ENCODE results near the gene POMT2.
A peak's percentile ranks its signal among the peaks of the same experiment; 100 is the strongest.
"Not testable (repeated sequence)": the region's sequence is repeated elsewhere in the genome, so short reads cannot be mapped to it uniquely, and the experiment has no call there.

Gene POMT2

DNA sequence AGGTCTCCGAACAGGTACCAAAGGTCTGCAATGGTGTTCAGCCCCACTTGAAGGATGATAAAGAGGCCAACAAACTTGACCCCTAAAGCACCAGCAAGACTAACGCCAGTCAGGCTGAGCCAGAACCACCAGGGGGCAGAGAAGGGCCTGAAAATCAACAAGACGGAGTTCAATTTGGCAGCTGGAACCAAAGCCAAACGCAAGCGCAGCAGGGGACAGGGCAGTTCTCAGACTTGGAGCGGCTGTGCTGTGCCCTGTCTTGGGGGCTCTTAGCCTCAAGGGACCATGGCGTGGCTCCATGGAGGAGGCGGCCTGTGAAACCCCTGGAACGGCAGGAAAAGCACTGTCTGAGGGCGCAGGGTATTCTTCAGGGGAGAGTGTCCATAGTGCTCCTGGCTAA, 19.6 kb downstream of the POMT2 start:
- DNase-seq (ENCODE audit: low read depth, low spot score): peak; percentile 13

DNA sequence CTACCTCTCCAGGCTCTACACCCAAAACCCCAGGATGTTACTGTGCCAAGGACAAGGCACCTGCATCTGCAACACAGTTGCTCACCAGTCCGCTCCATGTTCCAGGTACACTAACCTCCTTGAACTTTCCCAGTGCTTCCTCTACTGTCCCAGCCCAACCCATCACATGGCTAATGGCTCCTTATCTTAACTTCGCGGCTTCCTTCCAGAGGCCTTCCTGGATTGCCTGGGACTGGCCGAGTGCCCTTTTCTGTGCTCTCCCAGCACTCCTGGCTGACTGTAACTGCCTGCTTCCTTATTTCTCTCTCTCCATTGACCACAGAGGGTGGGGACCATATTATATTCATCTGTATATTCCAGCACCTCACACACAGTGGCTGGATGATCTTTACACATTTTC, 20.9 kb downstream of the POMT2 start:
- no peak for DNase-seq (ENCODE audit: low read depth, low spot score)

GRCh38 chr14:77296906-77297305, 23.8 kb downstream of the POMT2 start:
- DNase-seq (ENCODE audit: low read depth, low spot score): no peak

DNA sequence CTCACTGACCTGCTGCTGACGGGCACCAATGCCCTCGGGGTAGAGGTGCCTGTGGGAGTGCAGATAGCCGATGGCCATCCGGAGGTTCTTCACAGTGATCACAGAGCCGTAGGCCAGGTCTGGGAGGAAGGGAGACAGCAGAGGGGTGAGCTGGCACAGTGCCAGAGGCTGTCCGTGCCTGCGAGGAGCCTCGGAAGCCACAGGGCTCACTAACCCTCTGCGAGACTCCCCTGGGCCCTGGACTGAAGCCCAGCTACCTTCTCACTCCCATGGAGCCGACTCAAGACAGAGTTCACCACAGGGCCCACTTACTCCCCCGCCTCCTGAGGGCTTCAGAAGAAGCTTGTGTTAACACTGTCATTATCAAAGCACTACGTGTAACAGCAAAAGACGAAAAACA, 24.5 kb downstream of the POMT2 start:
- no peak for DNase-seq (ENCODE audit: low read depth, low spot score)

GRCh38 chr14:77290705-77291104, 30.0 kb downstream of the POMT2 start:
- DNase-seq (ENCODE audit: low read depth, low spot score): no peak

- DNase-seq (ENCODE audit: low read depth, low spot score): no peak
Observed at GRCh38 chr14:77286576-77286975, 34.1 kb downstream of the POMT2 start.

- DNase-seq (ENCODE audit: low read depth, low spot score): no peak
Observed at GRCh38 chr14:77284466-77284865, 36.2 kb downstream of the POMT2 start.

GRCh38 chr14:77284066-77284465, 36.6 kb downstream of the POMT2 start:
- DNase-seq (ENCODE audit: low read depth, low spot score): no peak

DNA sequence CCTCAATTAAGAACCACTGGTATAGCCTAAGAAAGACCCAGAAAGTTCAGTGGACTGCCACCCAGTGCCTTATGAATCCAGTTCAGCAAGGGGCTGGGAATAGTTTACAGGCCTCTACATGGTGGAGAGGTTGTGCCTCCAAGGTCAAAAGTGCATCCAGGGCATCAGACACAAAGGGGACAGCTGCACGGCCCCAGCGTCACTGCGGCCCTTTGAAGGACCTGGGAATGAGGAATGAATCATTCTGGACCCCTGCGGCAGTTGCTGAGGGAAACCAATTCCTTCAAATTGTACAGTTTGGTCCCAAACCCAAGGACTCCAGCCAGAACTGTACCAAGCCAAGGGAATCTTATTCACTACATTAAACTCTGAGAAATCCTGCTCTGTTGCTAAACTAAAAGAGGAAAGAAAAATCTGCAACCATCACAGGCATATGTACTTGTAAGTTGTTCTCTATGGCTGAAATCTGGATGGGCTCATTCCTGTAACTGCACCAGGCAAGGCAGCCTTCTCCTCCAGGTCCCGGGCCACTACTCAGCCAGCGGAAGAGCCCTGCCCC, 38.8 kb downstream of the POMT2 start:
- no peak for DNase-seq (ENCODE audit: low read depth, low spot score)

DNA sequence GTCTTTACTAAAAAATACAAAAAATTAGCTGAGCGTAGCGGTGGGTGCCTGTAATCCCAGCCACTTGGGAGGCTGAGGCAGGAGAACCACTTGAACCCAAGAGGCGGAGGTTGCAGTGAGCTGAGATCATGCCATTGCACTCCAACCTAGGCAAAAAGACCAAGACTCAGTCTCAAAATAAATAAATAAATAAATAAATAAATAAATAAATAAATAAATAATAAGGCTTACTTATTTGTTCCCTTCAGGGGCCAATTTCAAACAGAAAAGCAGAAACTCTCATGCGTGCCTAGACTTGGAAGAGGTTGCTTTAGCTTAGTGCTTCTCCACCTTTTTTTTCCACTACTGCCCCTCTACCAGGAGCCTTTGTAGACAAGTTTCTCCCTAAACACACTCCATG, 39.8 kb downstream of the POMT2 start:
- not testable (repeated sequence) for DNase-seq (ENCODE audit: low read depth, low spot score)

DNA sequence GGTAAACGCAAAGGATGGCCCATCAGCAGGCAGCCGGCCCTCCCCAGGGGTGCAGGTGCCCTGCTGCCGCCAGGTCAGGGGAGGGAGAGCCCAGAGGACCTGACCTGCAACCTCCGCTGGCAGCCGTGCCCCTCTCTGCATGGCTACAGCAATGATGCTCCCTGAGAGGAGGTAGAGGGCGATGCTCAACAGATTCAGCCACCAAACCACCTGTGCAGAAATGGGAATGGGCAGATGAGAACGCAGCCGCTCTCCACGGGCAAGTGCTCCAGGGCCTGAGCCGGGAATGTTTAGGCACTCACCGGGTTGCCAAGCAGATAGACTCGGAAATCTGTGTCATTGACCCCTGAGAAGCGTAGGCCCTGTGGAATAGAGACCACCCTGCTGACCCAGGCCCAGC, 41.0 kb downstream of the POMT2 start:
- DNase-seq (ENCODE audit: low read depth, low spot score): no peak

- no peak for DNase-seq (ENCODE audit: low read depth, low spot score)
Observed at GRCh38 chr14:77278461-77279230, 42.0 kb downstream of the POMT2 start.

DNA sequence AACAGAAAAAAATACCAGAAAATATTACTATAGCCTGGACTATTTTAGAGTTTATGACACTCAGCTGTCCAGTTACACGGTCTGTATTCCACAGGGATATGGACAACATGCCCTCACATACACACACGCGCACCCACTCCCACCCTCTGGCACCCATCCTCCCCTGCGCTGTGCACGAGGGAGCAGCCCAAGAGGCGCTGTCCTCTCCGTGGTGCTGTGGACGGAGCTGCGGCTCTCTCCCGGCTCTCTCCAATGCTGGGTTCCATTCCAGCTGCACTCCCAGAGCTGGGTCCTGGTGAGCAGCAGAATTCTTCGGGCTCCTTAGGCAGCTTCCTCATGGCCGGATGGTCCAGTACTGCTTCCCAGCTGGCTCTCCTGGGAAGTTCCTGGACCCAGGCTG, 43.7 kb downstream of the POMT2 start:
- no peak for DNase-seq (ENCODE audit: low read depth, low spot score)

DNA sequence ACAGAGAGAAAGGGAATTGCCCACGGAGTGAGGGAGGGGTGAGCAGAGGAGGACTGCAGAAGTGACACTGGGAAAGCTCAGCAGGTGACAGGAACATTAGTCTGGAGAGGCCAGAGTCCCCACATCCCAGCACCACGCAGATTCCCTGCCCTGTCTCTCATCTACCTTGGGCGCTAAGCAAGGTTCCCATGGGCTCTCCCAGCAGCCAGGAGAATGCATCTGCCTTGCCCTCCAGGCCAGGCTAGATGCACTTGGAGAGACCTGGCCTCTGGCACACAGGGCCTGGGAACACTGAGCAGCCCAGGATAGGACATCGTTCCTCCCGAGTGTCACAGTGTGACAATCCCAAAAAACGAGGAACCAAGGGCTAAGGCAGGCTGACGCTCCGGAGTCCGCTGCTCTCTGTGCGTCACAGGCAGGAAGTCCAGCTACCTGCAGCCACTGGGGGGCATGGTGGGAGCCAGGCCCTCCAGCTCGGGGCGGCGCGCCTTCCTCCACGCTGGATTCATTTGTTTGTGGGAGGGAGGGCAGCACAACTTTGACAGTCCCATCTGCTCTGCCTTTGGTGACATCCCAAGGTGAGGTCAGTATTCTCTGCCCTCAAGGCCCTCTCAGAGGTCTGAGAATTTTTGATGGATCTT, 44.3 kb downstream of the POMT2 start:
- DNase-seq (ENCODE audit: low read depth, low spot score): no peak

DNA sequence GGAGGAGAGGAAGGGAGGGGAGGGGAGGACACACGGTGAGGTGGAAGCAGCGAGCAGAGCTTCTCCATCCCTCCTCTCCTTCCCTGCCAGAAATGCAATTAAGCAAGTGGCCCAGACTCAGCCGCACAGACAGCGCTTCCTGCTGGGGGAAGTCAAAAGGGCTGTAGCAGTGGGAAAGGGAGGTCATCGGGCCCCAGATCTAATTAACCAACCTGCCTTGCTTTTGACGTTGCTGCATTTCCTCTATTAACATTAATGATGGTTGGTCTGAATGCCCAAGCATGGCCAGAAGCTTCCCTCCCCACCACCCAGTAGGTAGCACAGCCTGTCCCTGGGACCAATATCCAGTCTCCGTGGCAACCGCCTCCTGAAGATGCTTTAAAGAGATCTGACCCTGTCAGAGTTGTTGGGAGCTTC, 45.1 kb downstream of the POMT2 start:
- no peak for DNase-seq (ENCODE audit: low read depth, low spot score)

- DNase-seq (ENCODE audit: low read depth, low spot score): no peak
Observed at GRCh38 chr14:77275041-77275580, 45.6 kb downstream of the POMT2 start.

DNA sequence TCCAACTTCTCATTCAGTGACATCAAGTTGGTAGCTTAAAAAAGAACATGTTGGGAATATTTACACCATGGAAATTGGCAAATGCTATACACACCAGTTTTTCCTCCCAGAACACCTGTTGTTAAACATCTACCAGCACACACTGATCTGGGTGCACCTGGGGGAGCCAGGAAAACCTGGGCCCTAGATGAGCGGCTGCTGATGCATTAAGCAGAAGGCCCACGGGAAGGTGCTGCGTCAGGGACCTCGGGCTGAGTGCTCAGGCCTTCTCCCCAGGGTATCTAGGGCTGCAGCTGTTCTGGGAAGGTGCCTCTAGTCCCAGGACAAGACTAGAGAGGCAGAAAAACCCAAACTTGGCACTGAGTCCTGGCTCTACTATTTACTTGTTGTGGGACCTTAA, 46.9 kb downstream of the POMT2 start:
- DNase-seq (ENCODE audit: low read depth, low spot score): no peak

DNA sequence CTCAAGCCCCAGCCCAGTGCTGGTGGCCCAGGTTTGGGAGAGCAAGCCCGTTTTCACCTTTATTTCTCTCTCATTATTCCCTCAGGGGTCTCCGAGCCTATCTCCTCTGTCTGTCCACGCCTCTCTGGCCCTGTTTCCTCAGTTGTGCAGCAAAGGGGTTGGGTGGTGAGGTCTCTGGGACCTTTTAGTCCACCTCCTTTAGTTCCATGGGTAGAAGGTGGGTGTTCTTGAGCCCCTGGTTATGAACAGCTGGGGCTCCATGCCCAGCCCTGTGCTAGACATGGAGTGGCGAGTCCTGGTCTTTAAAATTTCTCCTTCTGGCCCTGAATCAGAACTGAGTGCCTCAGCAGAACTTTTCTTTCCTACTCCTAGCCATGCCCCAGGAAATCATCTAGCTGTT, 48.4 kb downstream of the POMT2 start:
- no peak for DNase-seq (ENCODE audit: low read depth, low spot score)

DNA sequence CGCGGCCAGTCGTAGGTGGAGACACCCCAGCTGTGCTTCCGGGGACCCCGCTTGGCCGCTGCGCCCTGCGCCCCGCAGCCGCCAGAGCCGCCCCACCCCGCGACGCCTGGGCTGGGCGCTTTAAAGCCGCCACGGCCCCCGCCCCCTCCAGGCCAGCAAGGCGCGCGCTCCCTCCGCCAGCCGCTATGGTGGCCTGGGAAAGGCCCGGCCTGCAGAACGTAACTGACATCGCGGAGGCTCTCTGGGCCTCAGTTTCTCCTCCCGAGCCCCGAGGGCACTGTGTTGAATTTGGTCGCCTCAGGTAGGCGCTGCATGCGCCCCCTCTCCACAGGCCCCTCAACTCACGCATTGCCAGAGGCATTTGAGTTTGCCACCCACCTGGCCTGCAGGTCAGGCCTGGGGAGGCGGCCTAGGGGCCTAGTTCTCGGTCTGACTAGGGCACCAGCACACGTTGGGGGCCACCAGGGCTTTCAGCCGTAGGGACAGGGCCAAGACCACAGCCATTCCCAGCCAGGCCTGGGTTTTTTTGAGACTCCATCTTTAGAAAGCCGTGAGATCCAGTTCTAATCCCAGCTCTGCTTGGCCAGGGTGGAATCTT, 49.5 kb downstream of the POMT2 start, which contains the start of gene NGB:
Gene NGB (minus strand): TSS at position 94 of the 598 bp plus-strand sequence. CDS start 269 bp downstream, outside the sequence.
- DNase-seq (ENCODE audit: low read depth, low spot score): no peak

- DNase-seq (ENCODE audit: low read depth, low spot score): no peak
Observed at GRCh38 chr14:77270361-77271112, 50.1 kb downstream of the POMT2 start.

GRCh38 chr14:77268989-77269600, 51.6 kb downstream of the POMT2 start:
- DNase-seq (ENCODE audit: low read depth, low spot score): no peak

All from activated CD4-positive, CD25-positive, alpha-beta regulatory T cell treated with anti-CD3 and anti-CD28 coated beads, Interleukin-2, amount 50 U/mL, for 16 hours (primary cell).